Stomach (tissue), 19 donors: ENCODE measurements around the gene CYS1. TPM values are rescaled to one million over a fixed set of nuclear protein-coding genes. Genes with fewer than 3 reads are reported as not detected.

Source experiments
- DNase-seq, 2 donors: peaks; one replicate each; pipeline versions ENCODE4 v3.0.0 to v3.0.0-alpha.2; 2013 to 2019
- H3K27ac ChIP-seq, 5 donors: fragments of 200-600 bp in 4 of 5; sonication (generic) in 4 of 5; one replicate each; pipeline ENCODE4 v1.5.1; 2013 to 2019; ENCODE audit warnings: mild to moderate bottlenecking in 1 of 5, moderate library complexity in 1 of 5
- H3K27me3 ChIP-seq, 3 donors: fragments of 200-600 bp; sonication (generic); one replicate each; pipeline ENCODE4 v1.5.1; 2017 to 2019; ENCODE audit warnings: mixed run types in 1 of 3
- H3K36me3 ChIP-seq, 4 donors: fragments of 200-600 bp; sonication (generic); 1 replicate in 3 of 4; 2 replicates in 1 of 4; pipeline ENCODE4 v1.5.1; 2016 to 2019
- H3K4me1 ChIP-seq, 4 donors: fragments of 200-600 bp; sonication (generic); one replicate each; pipeline ENCODE4 v1.5.1; 2016 to 2019
- H3K4me3 ChIP-seq, 4 donors: fragments of 200-600 bp; sonication (generic) in 3 of 4; one replicate each; pipeline ENCODE4 v1.5.1; 2016 to 2019; ENCODE audit warnings: mild to moderate bottlenecking in 1 of 4
- H3K9me3 ChIP-seq, 4 donors: fragments of 200-600 bp; sonication (generic); one replicate each; pipeline ENCODE4 v1.5.1; 2016 to 2019
- EP300 ChIP-seq: sonication (generic); formaldehyde crosslinking; IDR thresholded peaks from one replicate; pipeline ENCODE4 v1.6.1; 2017; ENCODE audit warnings: antibody characterized with exemption
- POLR2A ChIP-seq, 4 donors: fragments of 450-650 bp; IDR thresholded peaks; one replicate each; pipeline ENCODE4 v1.6.1; 2016; ENCODE audit warnings: antibody characterized with exemption in 4 of 4, control low read depth in 2 of 4, mild to moderate bottlenecking in 1 of 4, moderate library complexity in 1 of 4
- POLR2AphosphoS5 ChIP-seq, 3 donors: sonication (generic); formaldehyde crosslinking; IDR thresholded peaks; one replicate each; pipeline ENCODE4 v1.6.1; 2016; ENCODE audit warnings: antibody characterized with exemption in 3 of 3
- WGBS, 5 donors: extraction: QIAGEN DNeasy Blood & Tissue Kit in 3 of 5; methylation state at CpG; one replicate each; pipeline versions ENCODE4 v1.1.5 to v1.1.7; 2013 to 2018; 5-methylcytosine and 5-hydroxymethylcytosine counted together
- intact Hi-C: fragments of 100-400 bp; cut with DNase I; formaldehyde crosslinking; loops from one replicate; pipeline ENCODE4 v1.15.1; 2023; ENCODE audit warnings: low total_unique reads
- long read RNA-seq, 10 donors: transcript quantifications; one replicate each; lab custom pipeline, GENCODE V29; 2026
- polyA plus RNA-seq, 3 donors: library from polyadenylated mRNA; stranded (reverse); fragments of 200-250 nt; gene quantifications; one replicate each; pipeline ENCODE4 v1.2.3, GENCODE V29; 2013
- total RNA-seq, 5 donors: library from RNA; depleted of rRNA; stranded (reverse); fragments of >200 nt; gene quantifications; one replicate each; pipeline versions ENCODE4 v1.1.0 to v1.2.3, GENCODE V29; 2014 to 2016
- TF ChIP-seq, protein P1 (sequence below), 7 experiments: fragments of 450-650 bp in 4 of 7; fragments of 200-600 bp in 3 of 7; sonication (generic) in 3 of 7; IDR thresholded peaks; one replicate each; pipeline ENCODE4 v1.5.1; 2016 to 2019; ENCODE audit warnings: antibody characterized with exemption in 7 of 7, control low read depth in 2 of 7, mild to moderate bottlenecking in 1 of 7
- donor health status: healthy with polysubstance abuse.
- donor health status: Bipolar disorder and iron deficiency.
- donor health status: healthy.

Gene CYS1, protein sequence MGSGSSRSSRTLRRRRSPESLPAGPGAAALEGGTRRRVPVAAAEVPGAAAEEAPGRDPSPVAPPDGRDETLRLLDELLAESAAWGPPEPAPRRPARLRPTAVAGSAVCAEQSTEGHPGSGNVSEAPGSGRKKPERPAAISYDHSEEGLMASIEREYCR
- total RNA-seq (10 to 100 TPM in 2 of 5 donors, 1 to 10 TPM in 2, not detected in 1; 3.5 to 33.8 (median 9.1) TPM), polyA plus RNA-seq (1 to 10 TPM; 1.1 to 5.8 (median 2.4) TPM)
- long read RNA-seq, donor 1, result 0 reads
- long read RNA-seq, donor 2, partial matches to known transcripts, result 0 of 4 reads
- long read RNA-seq, donor 2, other reads (novel, unspliced or antisense), result 0 of 4 reads
- long read RNA-seq, donor 3, partial matches to known transcripts, result 0 of 1 reads
- long read RNA-seq, donor 3, other reads (novel, unspliced or antisense), result 0 of 1 reads
- long read RNA-seq, donor 4, partial matches to known transcripts, result 0 of 1 reads
- long read RNA-seq, donor 4, other reads (novel, unspliced or antisense), result 0 of 1 reads
- long read RNA-seq, donor 5, partial matches to known transcripts, result 0 of 1 reads
- long read RNA-seq, donor 5, other reads (novel, unspliced or antisense), result 0 of 1 reads
- long read RNA-seq, donor 6, result 0 reads
- long read RNA-seq, donor 7, partial matches to known transcripts, result 0 of 3 reads
- long read RNA-seq, donor 7, other reads (novel, unspliced or antisense), result 0 of 3 reads
- long read RNA-seq, donor 8, result 0 reads
- long read RNA-seq, donor 9, partial matches to known transcripts, result 0 of 1 reads
- long read RNA-seq, donor 9, other reads (novel, unspliced or antisense), result 0 of 1 reads
- long read RNA-seq, donor 10, result 0 reads

GRCh38 chr2:10079870-10080535, at the start of gene CYS1:
TSS of gene CYS1 (minus strand) at chr2:10080411. CDS start at chr2:10080223, 188 bp downstream.
- intact Hi-C loops, result no loop called here
- Histone ChIP-seq H3K27ac (peak within 1 kb of the TSS; percentile 52 to 91 (median 73)), H3K4me3 (peak within 1 kb of the TSS; percentile 54 to 69 (median 62)), H3K9me3 (no peaks in the 10 kb centered on the region), H3K27me3 (peaks cover 0 to 95% (median 48%) of the 10 kb centered on the region in 3 donors), H3K36me3 (no peaks in the 10 kb centered on the region), H3K4me1 (peaks cover 8 to 35% (median 26%) of the 10 kb centered on the region in 4 donors)
- DNase-seq, result peak in 1 of 2 donors; percentile 79
- TF ChIP-seq, protein P1, sequence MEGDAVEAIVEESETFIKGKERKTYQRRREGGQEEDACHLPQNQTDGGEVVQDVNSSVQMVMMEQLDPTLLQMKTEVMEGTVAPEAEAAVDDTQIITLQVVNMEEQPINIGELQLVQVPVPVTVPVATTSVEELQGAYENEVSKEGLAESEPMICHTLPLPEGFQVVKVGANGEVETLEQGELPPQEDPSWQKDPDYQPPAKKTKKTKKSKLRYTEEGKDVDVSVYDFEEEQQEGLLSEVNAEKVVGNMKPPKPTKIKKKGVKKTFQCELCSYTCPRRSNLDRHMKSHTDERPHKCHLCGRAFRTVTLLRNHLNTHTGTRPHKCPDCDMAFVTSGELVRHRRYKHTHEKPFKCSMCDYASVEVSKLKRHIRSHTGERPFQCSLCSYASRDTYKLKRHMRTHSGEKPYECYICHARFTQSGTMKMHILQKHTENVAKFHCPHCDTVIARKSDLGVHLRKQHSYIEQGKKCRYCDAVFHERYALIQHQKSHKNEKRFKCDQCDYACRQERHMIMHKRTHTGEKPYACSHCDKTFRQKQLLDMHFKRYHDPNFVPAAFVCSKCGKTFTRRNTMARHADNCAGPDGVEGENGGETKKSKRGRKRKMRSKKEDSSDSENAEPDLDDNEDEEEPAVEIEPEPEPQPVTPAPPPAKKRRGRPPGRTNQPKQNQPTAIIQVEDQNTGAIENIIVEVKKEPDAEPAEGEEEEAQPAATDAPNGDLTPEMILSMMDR (IDR thresholded peaks at IDR 0.05), result peak in 1 of 7 experiments; percentile 37
- TF ChIP-seq POLR2A (IDR thresholded peaks at IDR 0.05) (no peak), EP300 (no peak)
- WGBS, 5 donors, result 0 to 2% (median 1%) methylated on average over 20 to 92 of the region's 98 CpGs

DNA sequence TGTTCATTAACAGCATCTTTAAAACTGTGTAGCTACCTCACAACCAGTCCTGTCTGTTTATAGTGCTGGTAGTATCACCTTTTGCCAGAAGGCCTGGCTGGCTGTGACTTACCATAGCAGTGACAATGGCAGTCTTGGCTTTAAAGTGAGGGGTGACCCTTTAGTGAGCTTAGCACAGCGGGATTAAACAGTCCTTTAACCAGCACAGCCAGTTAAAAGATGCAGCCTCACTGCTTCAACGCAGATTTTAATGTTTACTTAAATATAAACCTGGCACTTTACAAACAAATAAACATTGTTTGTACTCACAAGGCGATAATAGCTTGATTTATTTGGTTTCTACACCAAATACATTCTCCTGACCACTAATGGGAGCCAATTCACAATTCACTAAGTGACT, 49.3 kb upstream of the CYS1 start:
- peaks cover 0 to 39% (median 4%) of the 10 kb centered on the region in 4 donors for H3K4me1 ChIP-seq
- TF ChIP-seq EP300, result no peak
- TF ChIP-seq, protein P1 (IDR thresholded peaks at IDR 0.05), result no peak
- no peak for TF ChIP-seq POLR2AphosphoS5 (IDR thresholded peaks at IDR 0.05)
- TF ChIP-seq POLR2A (IDR thresholded peaks at IDR 0.05), result no peak
- no peak for DNase-seq
- no peaks in the 10 kb centered on the region for H3K27me3 ChIP-seq
- no peak overlapping the region for H3K4me3 ChIP-seq
- no peaks in the 10 kb centered on the region for H3K9me3 ChIP-seq
- 24 to 61% (median 40%) methylated on average over 3 of the region's 3 CpGs for WGBS, 5 donors
- intact Hi-C loops, result no loop called here
- no peaks in the 10 kb centered on the region for H3K36me3 ChIP-seq
- no peak overlapping the region for H3K27ac ChIP-seq

DNA sequence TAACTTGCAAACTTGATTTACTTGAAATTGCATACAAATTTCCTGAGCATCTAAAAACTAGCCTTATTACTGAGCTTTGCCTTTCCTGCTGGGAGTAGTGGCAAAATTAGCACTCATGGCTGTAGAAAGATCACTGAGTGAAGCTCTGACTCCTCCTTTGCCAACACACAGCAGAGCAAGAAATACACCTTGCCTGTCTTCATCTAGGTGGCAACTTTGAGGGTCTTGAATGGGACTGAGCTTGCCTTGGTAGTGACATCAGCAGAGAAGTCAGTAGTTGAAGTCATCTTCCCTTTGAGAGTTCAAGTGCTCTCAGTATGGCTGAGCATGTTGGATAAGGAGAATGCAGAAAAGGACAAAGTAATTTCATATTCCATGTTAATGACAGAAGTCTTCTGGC, 48.2 kb upstream of the CYS1 start:
- Histone ChIP-seq H3K27ac (no peak overlapping the region), H3K36me3 (no peaks in the 10 kb centered on the region), H3K4me1 (peaks cover 2 to 50% (median 12%) of the 10 kb centered on the region in 4 donors), H3K27me3 (peaks cover 1 to 10% (median 2%) of the 10 kb centered on the region in 3 donors), H3K4me3 (no peak overlapping the region), H3K9me3 (no peaks in the 10 kb centered on the region)
- intact Hi-C loops, result no loop called here
- DNase-seq, result no peak
- TF ChIP-seq EP300, result no peak
- TF ChIP-seq, protein P1 (IDR thresholded peaks at IDR 0.05), result no peak
- no peak for TF ChIP-seq POLR2A (IDR thresholded peaks at IDR 0.05)
- TF ChIP-seq POLR2AphosphoS5 (IDR thresholded peaks at IDR 0.05), result no peak

GRCh38 chr2:10126632-10127026, 46.4 kb upstream of the CYS1 start:
- Histone ChIP-seq H3K4me1 (peaks cover 20 to 68% (median 29%) of the 10 kb centered on the region in 4 donors), H3K9me3 (no peaks in the 10 kb centered on the region), H3K27ac (no peak overlapping the region), H3K27me3 (peaks cover 4 to 18% (median 10%) of the 10 kb centered on the region in 3 donors), H3K36me3 (no peaks in the 10 kb centered on the region), H3K4me3 (no peak overlapping the region)
- WGBS, 5 donors, result 22 to 43% (median 36%) methylated on average over 5 of the region's 5 CpGs
- peak in 1 of 2 donors; percentile 65 for DNase-seq
- intact Hi-C loops, result no loop called here
- TF ChIP-seq POLR2A (IDR thresholded peaks at IDR 0.05) (no peak), POLR2AphosphoS5 (IDR thresholded peaks at IDR 0.05) (peak in 1 of 3 donors; percentile 24)
